Mucosa of descending colon (tissue), 3 donors: ENCODE measurements around the gene SRRM1. TPM values are rescaled to one million over a fixed set of nuclear protein-coding genes. Genes with fewer than 3 reads are reported as not detected.

Source experiments
- ATAC-seq: fragments of 200-7000 bp; cut with Tn5 transposase; one replicate; pipeline ENCODE4 v1.9.1; 2020; ENCODE audit warnings: mild to moderate bottlenecking, moderate library complexity
- DNase-seq, 3 donors: peaks; one replicate each; pipeline ENCODE4 v3.0.0-alpha.2; 2020
- H3K36me3 ChIP-seq: fragments of 200-600 bp; one replicate; pipeline ENCODE4 v1.8.0; 2021; ENCODE audit warnings: low read depth, mild to moderate bottlenecking
- H3K4me1 ChIP-seq: fragments of 200-600 bp; one replicate; pipeline ENCODE4 v1.8.0; 2021; ENCODE audit warnings: low read depth, mild to moderate bottlenecking
- H3K4me3 ChIP-seq: fragments of 200-600 bp; one replicate; pipeline ENCODE4 v1.8.0; 2021; ENCODE audit warnings: mild to moderate bottlenecking
- H3K9me3 ChIP-seq: fragments of 200-600 bp; one replicate; pipeline ENCODE4 v1.8.0; 2021; ENCODE audit warnings: mild to moderate bottlenecking
- intact Hi-C, 2 donors: fragments of 100-400 bp; cut with DNase I in 1 of 2; cut with micrococcal nuclease in 1 of 2; formaldehyde crosslinking; loops; one replicate each; pipeline versions ENCODE4 v1.11.0 to v1.11.1; 2022; cut with DNase I, micrococcal nuclease
- total RNA-seq, 3 donors: library from RNA; stranded (reverse); fragmentation: NEBNext Ultra II Directional in 2 of 3; extraction: Animal tissue kit (Norgen Biotek cat#: 25700) in 2 of 3; gene quantifications; one replicate each; pipeline versions ENCODE4 v1.2.1 to v1.2.4, GENCODE V29; 2021 to 2023
- TF ChIP-seq, protein P1 (sequence below): fragments of 200-600 bp; IDR thresholded peaks from one replicate; pipeline ENCODE4 v1.8.0; 2022; ENCODE audit warnings: antibody characterized with exemption, mild to moderate bottlenecking
- donor health status: DM: no; HTN: no; CAD: no; lungs with moderate emphysema.
- donor health status: DM: no; HTN: no; CAD: no.
- donor health status: DM: no; HTN: yes; CAD: no.

Gene SRRM1
- total RNA-seq, 3 donors from 2014 or later = 117 to 131 (median 120) TPM

DNA sequence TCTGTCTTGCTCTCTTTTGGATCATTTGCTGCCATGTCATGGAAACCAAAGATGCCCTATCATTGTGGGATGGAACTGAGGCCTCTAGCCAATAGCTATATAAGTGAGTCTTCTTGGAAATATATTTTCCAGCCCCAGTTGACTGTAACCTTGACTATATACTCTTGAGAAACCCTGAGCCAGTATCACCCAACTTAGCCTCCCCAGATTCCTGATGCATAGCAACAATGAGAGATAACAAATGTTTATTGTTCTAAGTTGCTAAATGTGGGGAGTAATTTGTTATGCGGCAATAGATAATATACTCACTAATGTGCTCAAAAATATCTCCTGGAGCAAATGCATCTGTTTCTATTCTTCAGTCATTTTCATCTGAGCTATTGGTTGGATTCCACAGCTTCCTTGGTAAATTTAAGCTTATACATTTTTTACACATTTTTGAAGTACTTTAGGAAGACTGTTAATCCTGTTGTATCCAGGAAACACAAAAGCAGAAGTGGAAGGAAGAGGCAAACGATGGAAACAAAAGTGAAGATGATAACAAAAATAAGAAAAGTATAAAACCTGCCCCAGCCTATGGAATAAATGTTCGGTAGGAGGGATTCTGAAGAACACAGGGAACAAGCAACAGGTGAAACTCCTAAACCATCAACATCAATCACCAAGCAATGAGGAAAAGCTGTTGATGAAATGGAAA lies 6.3 kb upstream of the SRRM1 start:
- TF ChIP-seq, protein P1, sequence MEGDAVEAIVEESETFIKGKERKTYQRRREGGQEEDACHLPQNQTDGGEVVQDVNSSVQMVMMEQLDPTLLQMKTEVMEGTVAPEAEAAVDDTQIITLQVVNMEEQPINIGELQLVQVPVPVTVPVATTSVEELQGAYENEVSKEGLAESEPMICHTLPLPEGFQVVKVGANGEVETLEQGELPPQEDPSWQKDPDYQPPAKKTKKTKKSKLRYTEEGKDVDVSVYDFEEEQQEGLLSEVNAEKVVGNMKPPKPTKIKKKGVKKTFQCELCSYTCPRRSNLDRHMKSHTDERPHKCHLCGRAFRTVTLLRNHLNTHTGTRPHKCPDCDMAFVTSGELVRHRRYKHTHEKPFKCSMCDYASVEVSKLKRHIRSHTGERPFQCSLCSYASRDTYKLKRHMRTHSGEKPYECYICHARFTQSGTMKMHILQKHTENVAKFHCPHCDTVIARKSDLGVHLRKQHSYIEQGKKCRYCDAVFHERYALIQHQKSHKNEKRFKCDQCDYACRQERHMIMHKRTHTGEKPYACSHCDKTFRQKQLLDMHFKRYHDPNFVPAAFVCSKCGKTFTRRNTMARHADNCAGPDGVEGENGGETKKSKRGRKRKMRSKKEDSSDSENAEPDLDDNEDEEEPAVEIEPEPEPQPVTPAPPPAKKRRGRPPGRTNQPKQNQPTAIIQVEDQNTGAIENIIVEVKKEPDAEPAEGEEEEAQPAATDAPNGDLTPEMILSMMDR = no peak
- H3K36me3 ChIP-seq = no peaks in the 10 kb centered on the region
- DNase-seq (no peak), ATAC-seq (no peak)
- intact Hi-C loops = no loop called here
- peaks cover 2% of the 10 kb centered on the region for H3K4me1 ChIP-seq
- no peaks in the 10 kb centered on the region for H3K9me3 ChIP-seq
- H3K4me3 ChIP-seq = no peak overlapping the region

DNA sequence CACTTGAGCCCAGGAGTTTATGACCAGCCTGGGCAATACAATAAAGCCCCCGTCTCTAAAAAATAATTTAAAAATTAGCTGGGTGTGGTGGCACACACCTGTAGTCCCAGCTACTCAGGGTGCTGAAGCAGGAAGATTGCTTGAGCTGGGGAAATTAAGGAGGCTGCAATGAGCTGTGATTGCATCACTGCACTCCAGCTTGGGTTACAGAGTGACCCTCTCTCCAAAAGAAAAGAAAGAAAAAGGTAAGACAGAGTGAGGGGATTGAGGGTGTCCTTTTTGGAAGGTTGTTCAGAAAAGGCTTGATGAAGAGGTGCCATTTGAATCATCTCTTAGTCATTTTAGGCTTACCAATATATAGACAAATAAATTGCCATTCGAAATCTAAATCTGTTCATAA lies 4.0 kb upstream of the SRRM1 start:
- ATAC-seq (no peak), DNase-seq (no peak)
- H3K9me3 ChIP-seq = no peaks in the 10 kb centered on the region
- no peak overlapping the region for H3K4me3 ChIP-seq
- intact Hi-C loops = no loop called here
- TF ChIP-seq, protein P1 = no peak
- peaks cover 6% of the 10 kb centered on the region for H3K4me1 ChIP-seq
- H3K36me3 ChIP-seq = no peaks in the 10 kb centered on the region

DNA sequence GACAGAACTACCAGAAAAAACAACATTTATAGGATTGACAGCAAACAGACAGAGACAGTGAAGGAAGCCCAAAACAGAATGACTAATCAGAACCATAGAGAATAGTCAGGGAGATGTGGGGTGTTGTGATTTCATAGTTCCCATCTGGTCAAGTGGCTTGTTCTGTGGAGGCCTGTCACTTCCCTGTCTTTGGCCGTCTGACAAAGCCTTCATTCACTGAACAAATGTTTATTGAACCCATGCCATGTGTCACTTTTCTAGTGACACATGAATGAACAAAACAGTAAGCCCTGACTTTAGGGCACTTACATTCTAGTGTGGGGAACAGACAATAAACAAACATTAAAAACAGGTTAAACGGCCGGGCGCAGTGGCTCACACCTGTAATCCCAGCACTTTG lies 3.2 kb upstream of the SRRM1 start:
- ATAC-seq = no peak

DNA sequence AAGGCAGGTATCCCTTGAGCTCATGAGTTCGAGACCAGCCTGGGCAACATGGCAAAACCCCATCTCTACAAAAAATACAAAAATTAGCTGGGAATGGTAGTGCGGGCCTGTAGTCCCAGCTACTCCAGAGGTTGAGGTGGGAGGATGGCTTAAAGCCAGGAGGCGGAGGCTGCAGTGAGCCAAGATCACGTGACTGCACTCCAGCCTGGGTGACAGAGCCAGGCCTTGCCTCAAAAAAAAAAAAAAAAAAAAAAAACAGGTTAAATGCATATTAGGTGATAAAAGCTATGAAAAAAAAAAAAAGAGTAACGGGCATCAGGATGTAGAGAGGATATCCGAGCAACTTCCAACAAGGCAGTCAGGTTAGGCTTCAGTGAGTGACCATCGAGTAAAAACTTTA lies 2.8 kb upstream of the SRRM1 start:
- intact Hi-C loops = no loop called here
- no peak overlapping the region for H3K4me3 ChIP-seq
- no peaks in the 10 kb centered on the region for H3K36me3 ChIP-seq
- no peaks in the 10 kb centered on the region for H3K9me3 ChIP-seq
- ATAC-seq (no peak), DNase-seq (peak in 2 of 3 donors; percentile 28 to 33)
- TF ChIP-seq, protein P1 = no peak
- H3K4me1 ChIP-seq = peaks cover 15% of the 10 kb centered on the region

More for the DNA sequence above, 3.2 kb upstream of the SRRM1 start:
- Histone ChIP-seq H3K9me3 (no peaks in the 10 kb centered on the region), H3K4me3 (no peak overlapping the region), H3K4me1 (peaks cover 12% of the 10 kb centered on the region), H3K36me3 (no peaks in the 10 kb centered on the region)
- intact Hi-C loops = no loop called here
- TF ChIP-seq, protein P1 = no peak
- DNase-seq = no peak

DNA sequence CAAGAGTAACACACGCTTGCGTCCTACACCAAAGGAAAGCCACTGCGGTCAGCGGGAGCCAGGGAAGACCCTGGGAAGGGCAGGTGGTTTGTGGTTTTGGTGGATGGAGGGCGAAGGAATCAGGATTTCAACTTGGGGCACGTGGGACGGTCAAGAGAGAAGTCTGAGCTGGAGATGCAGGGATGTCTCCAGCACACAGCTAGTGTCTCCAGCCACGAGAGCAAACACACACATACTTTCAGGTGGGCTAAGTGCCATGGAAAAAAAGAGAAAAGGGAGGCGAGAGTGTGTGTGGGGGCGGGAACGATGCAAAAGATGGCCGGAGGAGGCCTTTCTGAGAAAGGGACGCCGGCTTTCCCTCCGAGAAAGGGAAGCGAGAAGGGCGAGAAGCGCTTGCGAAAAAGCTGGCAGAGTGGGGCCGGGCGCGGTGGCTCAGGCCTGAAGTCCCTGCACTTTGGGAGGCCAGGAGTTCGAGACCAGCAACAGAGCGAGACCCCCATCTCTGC lies 1.4 kb upstream of the SRRM1 start:
- peak; percentile 40 to 69 (median 63) for DNase-seq

More for the DNA sequence above, 1.4 kb upstream of the SRRM1 start:
- peaks cover 22% of the 10 kb centered on the region for H3K4me1 ChIP-seq
- H3K9me3 ChIP-seq = no peaks in the 10 kb centered on the region
- TF ChIP-seq, protein P1 = no peak
- H3K4me3 ChIP-seq = no peak overlapping the region
- intact Hi-C loops = no loop called here
- ATAC-seq = no peak
- no peaks in the 10 kb centered on the region for H3K36me3 ChIP-seq
